HEK293T (cell line): ENCODE data around the gene PHB1.
A peak's percentile ranks its signal among the peaks of the same experiment; 100 is the strongest.

Experiments
- CTCF ChIA-PET: fragments of 350-600 bp; formaldehyde crosslinking; extraction: SDS; loops from one replicate; lab custom pipeline; 2021; ENCODE audit warnings: antibody characterized with exemption, inconsistent platforms; lab: Yijun Ruan, JAX
- POLR2A ChIA-PET: fragments of 350-600 bp; formaldehyde crosslinking; extraction: SDS; loops from one replicate; lab custom pipeline; 2020; ENCODE audit warnings: antibody characterized with exemption, inconsistent platforms; lab: Yijun Ruan, JAX
- DNase-seq: peaks from one replicate; pipeline ENCODE4 v3.0.0; 2012; ENCODE audit warnings: mixed read lengths; ENCODE audit errors: extremely low spot score
- ARNT ChIP-seq: fragments of 450-650 bp; IDR thresholded peaks from 2 replicates; pipeline ENCODE4 v1.6.1; 2017; ENCODE audit warnings: mild to moderate bottlenecking
- BHLHE40 ChIP-seq: fragments of 450-650 bp; IDR thresholded peaks from 2 replicates; pipeline ENCODE4 v1.6.1; 2016; ENCODE audit warnings: mild to moderate bottlenecking, moderate library complexity, borderline replicate concordance
- CTBP1 ChIP-seq: fragments of 450-650 bp; IDR thresholded peaks from 2 replicates; pipeline ENCODE4 v1.6.1; 2016; ENCODE audit warnings: borderline replicate concordance
- ELF4 ChIP-seq: fragments of 450-650 bp; IDR thresholded peaks from 2 replicates; pipeline ENCODE4 v1.6.1; 2017; ENCODE audit warnings: antibody characterized with exemption
- FOXA1 ChIP-seq: fragments of 450-650 bp; IDR thresholded peaks from 2 replicates; pipeline ENCODE4 v1.6.1; 2016; ENCODE audit warnings: mild to moderate bottlenecking
- FOXK2 ChIP-seq: fragments of 450-650 bp; IDR thresholded peaks from 2 replicates; pipeline ENCODE4 v1.6.1; 2016; ENCODE audit warnings: mild to moderate bottlenecking
- FOXM1 ChIP-seq: fragments of 450-650 bp; IDR thresholded peaks from 2 replicates; pipeline ENCODE4 v1.6.1; 2017; ENCODE audit warnings: mild to moderate bottlenecking, borderline replicate concordance
- HDGF ChIP-seq: fragments of 450-650 bp; IDR thresholded peaks from 2 replicates; pipeline ENCODE4 v1.6.1; 2017; ENCODE audit warnings: antibody characterized with exemption, borderline replicate concordance
- L3MBTL2 ChIP-seq: fragments of 450-650 bp; conservative IDR thresholded peaks from 2 replicates; pipeline ENCODE4 v1.6.1; 2016; ENCODE audit warnings: mild to moderate bottlenecking
- LEF1 ChIP-seq: fragments of 450-650 bp; IDR thresholded peaks from 2 replicates; pipeline ENCODE4 v1.6.1; 2017; ENCODE audit warnings: mild to moderate bottlenecking, borderline replicate concordance
- NFRKB ChIP-seq: fragments of 450-650 bp; IDR thresholded peaks from 2 replicates; pipeline ENCODE4 v1.6.1; 2016; ENCODE audit warnings: mild to moderate bottlenecking, moderate library complexity
- SP1 ChIP-seq: fragments of 450-650 bp; IDR thresholded peaks from 2 replicates; pipeline ENCODE4 v1.6.1; 2017
- SUZ12 ChIP-seq: fragments of 450-650 bp; IDR thresholded peaks from 2 replicates; pipeline ENCODE4 v1.6.1; 2016; ENCODE audit warnings: mild to moderate bottlenecking
- TARDBP ChIP-seq: fragments of 450-650 bp; IDR thresholded peaks from 2 replicates; pipeline ENCODE4 v1.6.1; 2016
- ZNF384 ChIP-seq: fragments of 450-650 bp; IDR thresholded peaks from 2 replicates; pipeline ENCODE4 v1.6.1; 2016
- TF ChIP-seq, protein P1 (sequence below): fragments of 450-650 bp; IDR thresholded peaks from 2 replicates; pipeline ENCODE4 v1.6.1; 2016

Gene PHB1

DNA sequence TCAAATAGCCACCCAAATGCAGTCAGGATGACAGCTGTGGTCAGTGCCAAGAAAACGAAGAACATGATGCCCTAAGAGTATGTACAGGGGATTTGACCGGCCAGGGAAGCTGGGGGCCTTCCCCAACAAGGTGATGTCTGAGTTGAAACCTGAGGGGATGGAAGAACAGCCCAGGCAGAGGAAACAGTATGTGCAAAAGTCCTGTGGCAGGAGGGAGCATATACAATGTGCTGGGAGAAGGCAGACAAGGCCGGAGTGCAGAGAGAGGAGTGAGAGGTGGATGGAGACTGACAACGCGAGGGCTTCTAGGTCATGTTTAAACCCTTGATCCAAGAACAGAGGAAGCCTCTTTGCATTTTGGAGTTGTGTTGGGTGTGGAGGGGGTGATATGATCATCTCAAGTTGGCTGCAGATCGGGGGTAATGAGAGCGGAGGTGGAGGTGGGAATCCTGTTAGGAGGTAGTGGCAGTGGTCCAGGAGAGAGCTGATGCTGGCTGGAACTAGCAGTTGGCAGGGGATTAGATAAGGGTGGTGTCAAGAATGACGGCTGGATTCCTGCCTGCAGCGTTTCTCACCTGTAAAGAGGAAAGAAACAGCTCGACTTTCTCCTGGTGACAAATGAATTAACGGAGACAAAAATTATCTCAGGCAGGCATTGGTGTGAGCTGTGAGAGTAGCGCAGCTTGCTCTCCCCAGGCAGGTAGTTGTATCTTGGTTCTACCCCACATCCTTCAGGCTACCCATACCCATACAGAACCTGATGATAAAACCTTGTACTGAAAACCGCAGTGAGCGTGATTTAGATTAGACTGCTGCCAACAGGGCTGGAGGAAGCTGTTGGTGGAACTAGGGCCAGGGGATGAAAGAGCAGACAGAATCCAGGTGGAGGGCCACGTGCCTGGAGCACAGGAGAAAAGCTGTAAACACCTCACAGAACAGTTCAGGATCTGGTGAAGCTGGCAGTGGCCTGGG, 43.2 kb upstream of the PHB1 start:
- POLR2A ChIA-PET = no interaction called here
- no peak for DNase-seq

DNA sequence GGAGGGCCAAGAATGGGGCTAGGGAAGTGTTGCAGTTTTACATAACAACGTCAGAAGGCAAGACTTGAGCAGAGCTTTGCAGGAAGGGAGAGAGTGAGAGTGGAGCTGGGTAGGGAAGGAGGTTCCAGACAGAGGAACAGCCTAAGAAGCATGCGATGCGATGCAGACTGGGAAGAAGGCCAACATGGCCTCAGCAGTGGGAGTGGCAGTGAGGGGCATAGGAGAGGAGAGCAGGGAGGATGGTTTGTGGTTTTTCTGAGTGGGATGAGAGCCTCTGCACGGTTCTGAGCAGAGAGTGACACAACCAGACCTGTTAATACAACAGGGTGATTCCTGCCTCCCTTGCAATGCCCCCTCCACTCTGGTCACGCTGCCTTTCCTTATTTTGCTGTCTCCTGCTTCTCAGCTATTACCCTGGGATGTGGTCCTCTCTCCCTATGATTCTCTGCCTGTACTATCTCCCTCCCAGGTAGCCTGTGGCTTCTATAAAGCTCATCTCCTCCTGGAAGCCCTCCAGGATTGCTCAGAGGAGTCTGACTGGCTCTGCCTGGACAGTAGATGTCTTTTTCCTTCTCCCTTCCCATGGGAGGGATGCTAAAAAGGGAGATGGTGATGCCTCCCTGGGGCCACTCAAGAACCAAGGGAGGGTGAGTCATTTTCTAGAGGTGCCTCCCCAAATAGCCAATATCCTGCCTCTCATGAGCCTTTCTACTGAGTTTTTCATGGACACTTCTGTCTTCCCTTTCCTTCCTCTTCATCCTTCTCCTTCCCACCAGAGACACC, 41.7 kb upstream of the PHB1 start:
- ChIA-PET CTCF (interaction anchor here (0.6 kb wide), 1 partner anchor 368 kb away, joined by 3 read pairs; no protein-coding TSS in a partner anchor), POLR2A (interaction anchor here (1.3 to 1.5 kb wide), 2 partner anchors 9 to 42 kb away, joined by 3 to 4 read pairs; partner anchors contain the start of gene PHB1)
- no peak for DNase-seq
- TF ChIP-seq FOXK2 = no peak
- no peak for TF ChIP-seq ARNT

More for the DNA sequence above, 43.2 kb upstream of the PHB1 start:
- TF ChIP-seq SP1 (no peak), NFRKB (no peak), TARDBP (no peak), L3MBTL2 (no peak), FOXA1 (no peak), BHLHE40 (no peak), SUZ12 (no peak)
- CTCF ChIA-PET = interaction anchor here (0.6 to 1.0 kb wide), 3 partner anchors 110 to 637 kb away, joined by 3 read pairs; no protein-coding TSS in a partner anchor

DNA sequence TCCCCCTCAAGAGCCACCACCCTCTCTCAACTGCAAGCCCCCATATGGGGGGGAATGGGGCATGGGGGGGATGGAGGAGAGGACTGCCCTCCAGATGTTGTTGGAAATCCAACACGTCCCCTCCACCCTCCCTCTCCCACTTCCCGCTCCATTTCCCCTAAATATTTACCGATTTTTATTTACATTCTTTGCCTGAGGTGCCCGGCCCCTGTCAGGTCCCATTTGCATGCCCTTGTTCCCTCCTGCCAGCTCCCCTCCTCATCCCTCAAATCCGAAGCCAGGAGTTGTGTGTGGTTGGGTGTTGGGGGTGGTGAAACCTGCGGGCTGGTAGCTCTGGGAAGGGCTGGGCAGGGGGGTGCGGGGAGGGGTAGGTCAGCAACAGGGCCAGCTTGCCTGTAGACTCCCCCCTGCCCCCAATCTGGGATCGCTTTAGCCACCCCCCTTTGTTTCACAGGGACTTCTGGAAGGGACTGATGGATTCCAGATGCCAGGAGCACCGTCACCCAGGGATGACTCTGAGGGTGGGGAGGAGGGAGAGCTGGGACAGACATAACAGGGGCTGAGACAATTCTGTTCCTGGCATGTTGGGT, 40.7 kb upstream of the PHB1 start:
- POLR2A ChIA-PET = interaction anchor here (1.3 to 1.5 kb wide), 2 partner anchors 8 to 41 kb away, joined by 3 to 4 read pairs; partner anchors contain the start of gene PHB1
- TF ChIP-seq ZNF384 (no peak), CTBP1 (no peak), LEF1 (no peak), L3MBTL2 (no peak), TARDBP (no peak), BHLHE40 (no peak), SP1 (no peak), FOXK2 (no peak), ELF4 (no peak), SUZ12 (no peak)
- CTCF ChIA-PET = no interaction called here
- DNase-seq = no peak

DNA sequence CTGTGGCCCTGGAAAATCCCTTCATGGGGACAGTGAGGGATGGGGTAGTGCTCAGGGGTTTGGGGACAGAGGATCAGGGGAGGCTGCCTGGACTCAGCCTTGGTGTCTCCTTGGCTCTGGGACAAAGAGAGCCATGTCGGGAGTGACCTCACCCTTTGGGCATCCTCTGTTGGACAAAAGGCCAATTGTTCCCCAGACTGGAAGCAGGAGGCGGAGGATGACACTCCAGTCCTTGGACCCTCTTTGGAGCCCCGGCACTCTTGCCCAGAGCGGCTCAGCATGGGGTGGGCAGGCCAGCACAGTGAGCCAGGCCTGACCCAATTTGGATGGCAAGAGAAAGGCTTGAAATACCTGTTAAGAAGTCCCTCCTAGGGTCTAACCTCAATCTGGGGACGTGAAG, 39.4 kb upstream of the PHB1 start:
- POLR2A ChIA-PET = interaction anchor here (0.9 to 2.0 kb wide), 3 partner anchors 37 to 102 kb away, joined by 3 to 5 read pairs (median 4); partner anchors contain the start of gene PHB1
- no peak for TF ChIP-seq FOXM1
- no peak for TF ChIP-seq SUZ12
- TF ChIP-seq, protein P1, sequence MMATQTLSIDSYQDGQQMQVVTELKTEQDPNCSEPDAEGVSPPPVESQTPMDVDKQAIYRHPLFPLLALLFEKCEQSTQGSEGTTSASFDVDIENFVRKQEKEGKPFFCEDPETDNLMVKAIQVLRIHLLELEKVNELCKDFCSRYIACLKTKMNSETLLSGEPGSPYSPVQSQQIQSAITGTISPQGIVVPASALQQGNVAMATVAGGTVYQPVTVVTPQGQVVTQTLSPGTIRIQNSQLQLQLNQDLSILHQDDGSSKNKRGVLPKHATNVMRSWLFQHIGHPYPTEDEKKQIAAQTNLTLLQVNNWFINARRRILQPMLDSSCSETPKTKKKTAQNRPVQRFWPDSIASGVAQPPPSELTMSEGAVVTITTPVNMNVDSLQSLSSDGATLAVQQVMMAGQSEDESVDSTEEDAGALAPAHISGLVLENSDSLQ = no peak
- TF ChIP-seq ELF4 = no peak
- no peak for TF ChIP-seq BHLHE40
- TF ChIP-seq L3MBTL2 = no peak
- TF ChIP-seq CTBP1 = no peak
- no peak for DNase-seq
- CTCF ChIA-PET = interaction anchor here (0.7 kb wide), 1 partner anchor 709 kb away, joined by 3 read pairs; no protein-coding TSS in a partner anchor

DNA sequence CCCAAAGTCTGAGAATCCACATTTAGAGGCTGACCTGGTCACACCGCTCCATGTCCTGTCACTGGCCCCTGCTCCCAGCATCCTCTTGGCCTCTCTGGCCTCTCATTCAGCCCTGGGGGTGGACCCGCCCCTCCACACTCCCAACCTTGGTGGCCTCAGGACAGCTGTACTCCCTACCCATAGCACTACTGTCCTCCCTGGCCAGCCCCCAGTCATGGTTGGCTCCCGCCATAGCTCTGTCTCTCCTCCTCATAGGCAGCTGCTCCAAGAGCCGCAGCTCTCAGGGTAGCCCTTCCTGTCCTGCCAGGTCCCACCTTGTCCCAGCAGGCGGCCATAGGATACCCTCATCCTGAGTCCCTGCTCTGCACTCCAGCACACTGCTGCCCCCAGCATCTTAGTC, 38.0 kb upstream of the PHB1 start:
- POLR2A ChIA-PET = no interaction called here
- CTCF ChIA-PET = no interaction called here
- TF ChIP-seq L3MBTL2 = no peak
- TF ChIP-seq ARNT = no peak
- TF ChIP-seq SUZ12 = no peak
- TF ChIP-seq TARDBP = no peak
- no peak for TF ChIP-seq ELF4
- TF ChIP-seq, protein P1 = no peak
- no peak for TF ChIP-seq ZNF384
- no peak for TF ChIP-seq NFRKB
- TF ChIP-seq HDGF = no peak
- no peak for TF ChIP-seq LEF1
- DNase-seq = no peak

DNA sequence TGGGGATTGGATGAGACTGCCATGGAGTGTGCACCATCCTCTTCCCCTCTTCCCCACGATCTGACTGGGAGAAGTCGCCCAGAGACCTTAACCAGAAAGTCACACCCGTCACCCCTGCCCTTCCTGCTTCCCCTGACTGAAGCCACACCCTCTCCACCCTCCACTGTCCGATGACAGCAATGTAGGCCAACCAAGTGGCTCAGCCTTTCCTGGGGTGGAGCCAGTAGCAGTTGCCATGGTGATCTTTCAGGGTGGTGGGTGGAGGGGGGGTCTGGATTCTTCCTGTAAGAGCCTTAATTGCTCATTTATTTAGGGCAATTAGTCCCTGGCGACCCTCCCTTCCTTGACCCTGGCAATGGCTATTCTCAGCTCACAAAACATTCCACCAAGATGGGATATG, 37.5 kb upstream of the PHB1 start:
- ChIA-PET CTCF (no interaction called here), POLR2A (no interaction called here)
- DNase-seq = no peak
- TF ChIP-seq, protein P1 = peak; percentile 6; the same call in 1 of the 2 replicates
- no peak for TF ChIP-seq SUZ12
